ENCODE results near the gene RPL34.

Gene RPL34

DNA sequence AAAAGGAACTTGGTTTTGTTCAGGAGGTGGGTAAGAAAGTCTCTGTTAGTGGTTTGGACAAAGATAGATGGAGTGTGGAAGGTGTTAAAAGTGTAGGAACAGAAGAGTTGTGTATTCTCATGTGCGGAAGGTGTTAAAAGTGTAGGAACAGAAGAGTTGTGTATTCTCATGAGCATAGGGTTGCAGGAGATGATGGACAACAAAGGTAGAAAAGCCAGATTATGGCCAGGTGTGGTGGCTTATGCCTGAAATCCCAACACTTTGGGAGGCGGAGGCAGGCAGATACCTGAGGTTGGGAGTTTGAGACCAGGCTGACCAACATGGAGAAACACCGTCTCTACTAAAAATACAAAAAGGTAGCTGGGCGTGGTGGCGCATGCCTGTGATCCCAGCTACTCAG lies 2.5 kb downstream of the RPL34 start:
- in situ Hi-C loops (cut with HindIII; ENCODE audit: low sequenced_read_pairs): no loop called here

DNA sequence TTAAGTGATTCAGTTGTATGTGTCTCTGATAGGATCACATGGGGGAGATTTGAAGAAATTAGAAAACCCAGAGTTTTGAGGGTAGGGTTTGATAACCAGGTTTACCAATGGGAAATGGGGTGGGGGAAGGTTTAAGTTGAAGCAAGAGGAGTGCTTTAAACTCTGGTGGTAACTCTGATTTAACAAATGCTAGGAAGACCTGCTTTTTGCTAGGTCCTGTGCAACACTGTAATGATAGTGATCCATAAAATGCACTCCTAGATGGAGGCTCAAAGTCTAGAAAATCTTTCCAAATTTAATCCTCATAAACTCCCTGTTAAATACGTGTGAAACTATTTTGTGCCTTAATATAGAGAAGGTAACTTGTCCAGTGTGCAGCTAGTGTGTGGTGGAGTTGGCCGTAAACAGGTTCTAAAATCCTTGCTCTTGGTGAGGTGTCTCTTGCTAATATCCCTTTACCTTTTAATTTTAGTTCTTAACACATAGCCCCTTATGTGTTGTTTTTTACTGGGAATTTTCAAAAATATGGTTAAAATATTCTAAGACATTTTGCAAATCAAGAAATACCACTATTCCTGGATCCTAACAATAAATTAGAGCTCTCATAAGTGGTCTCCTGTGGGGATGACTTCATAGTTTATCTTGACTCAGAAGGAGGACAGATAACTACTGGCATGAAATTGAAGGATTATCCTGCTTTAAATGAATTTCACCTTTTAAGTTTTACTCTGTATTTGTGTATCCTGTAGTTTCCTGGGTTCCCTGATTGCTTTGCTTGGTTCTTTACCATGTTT lies 4.1 kb downstream of the RPL34 start:
- in situ Hi-C loops (cut with HindIII; ENCODE audit: low sequenced_read_pairs): no loop called here

- in situ Hi-C loops (cut with HindIII; ENCODE audit: low sequenced_read_pairs): no loop called here
These were observed 5.7 kb downstream of the RPL34 start for GRCh38 chr4:108626056-108626455.

GRCh38 chr4:108628411-108628810 lies 8.0 kb downstream of the RPL34 start:
- in situ Hi-C loops (cut with HindIII; ENCODE audit: low sequenced_read_pairs): no loop called here

DNA sequence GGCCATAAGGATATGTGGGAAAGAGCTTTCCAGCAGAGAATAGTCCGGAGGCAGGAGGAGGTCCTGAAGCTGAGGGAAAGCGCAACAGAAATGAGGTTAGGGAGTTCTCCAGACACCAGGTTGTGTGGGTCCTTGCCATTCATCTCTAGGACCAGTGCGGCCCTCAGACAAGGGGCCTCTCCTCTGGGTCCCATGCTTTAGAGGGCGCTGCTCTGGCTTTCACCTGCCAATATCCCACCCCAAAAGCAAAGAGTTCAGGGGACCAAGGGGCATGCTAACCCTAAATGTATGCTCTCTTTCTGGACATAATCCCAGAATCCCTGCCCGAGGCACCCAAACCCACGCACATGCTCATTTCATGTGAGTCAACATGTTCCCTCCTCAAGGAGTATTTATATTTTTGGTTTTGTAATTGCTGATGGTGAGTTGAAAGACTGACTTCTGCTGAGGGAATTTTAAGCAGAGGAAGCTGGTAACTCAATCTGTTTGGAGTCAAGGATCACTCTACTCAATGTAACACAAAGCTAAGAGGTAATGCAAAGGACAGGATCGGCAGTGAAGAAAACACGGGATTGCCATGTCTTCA lies 14.8 kb downstream of the RPL34 start:
- in situ Hi-C loops (cut with HindIII; ENCODE audit: low sequenced_read_pairs): no loop called here

DNA sequence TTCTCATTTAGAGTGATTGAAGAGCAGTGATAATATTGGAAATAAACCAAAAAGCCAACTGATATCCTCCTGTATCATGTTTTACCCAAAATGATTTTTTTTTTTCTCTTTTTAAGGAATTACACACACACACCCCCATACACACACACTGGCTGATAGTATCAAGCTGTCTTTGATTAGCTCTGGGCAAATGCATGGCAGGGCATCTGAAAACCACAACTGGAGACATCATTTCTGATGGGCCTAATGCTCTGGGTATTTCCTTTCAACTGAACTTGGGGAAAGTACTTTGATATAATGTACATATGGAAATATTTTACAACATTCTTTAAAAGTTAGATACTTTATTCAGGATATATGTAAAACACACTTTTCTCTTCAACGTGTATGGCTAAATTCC lies 15.9 kb downstream of the RPL34 start:
- in situ Hi-C loops (cut with HindIII; ENCODE audit: low sequenced_read_pairs): no loop called here

DNA sequence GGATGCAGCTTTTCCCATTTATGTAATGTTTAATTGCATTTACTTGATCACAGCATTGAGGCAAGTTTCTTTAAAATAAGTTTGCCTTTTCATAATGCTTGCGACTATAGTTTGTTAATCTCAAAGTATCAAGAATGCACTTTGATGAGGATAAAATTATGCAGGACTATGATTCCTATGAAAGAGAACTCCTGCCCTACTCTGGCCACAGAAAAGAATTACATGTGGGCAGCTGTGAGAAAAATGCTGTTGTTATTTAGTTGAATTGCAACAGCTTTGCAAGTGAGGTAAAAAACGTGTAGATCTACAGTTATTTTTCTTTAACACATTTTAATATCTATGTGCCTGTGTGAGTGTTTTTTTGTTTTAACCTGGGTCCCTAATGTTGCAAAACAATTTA lies 17.5 kb downstream of the RPL34 start:
- in situ Hi-C loops (cut with HindIII; ENCODE audit: low sequenced_read_pairs): no loop called here

- in situ Hi-C loops (cut with HindIII; ENCODE audit: low sequenced_read_pairs): no loop called here
These were observed 23.9 kb downstream of the RPL34 start for GRCh38 chr4:108644237-108644636.

- in situ Hi-C loops (cut with HindIII; ENCODE audit: low sequenced_read_pairs): no loop called here
These were observed 26.3 kb downstream of the RPL34 start for GRCh38 chr4:108646706-108647105.

GRCh38 chr4:108649863-108650211 lies 29.5 kb downstream of the RPL34 start:
- in situ Hi-C loops (cut with HindIII; ENCODE audit: low sequenced_read_pairs): no loop called here

DNA sequence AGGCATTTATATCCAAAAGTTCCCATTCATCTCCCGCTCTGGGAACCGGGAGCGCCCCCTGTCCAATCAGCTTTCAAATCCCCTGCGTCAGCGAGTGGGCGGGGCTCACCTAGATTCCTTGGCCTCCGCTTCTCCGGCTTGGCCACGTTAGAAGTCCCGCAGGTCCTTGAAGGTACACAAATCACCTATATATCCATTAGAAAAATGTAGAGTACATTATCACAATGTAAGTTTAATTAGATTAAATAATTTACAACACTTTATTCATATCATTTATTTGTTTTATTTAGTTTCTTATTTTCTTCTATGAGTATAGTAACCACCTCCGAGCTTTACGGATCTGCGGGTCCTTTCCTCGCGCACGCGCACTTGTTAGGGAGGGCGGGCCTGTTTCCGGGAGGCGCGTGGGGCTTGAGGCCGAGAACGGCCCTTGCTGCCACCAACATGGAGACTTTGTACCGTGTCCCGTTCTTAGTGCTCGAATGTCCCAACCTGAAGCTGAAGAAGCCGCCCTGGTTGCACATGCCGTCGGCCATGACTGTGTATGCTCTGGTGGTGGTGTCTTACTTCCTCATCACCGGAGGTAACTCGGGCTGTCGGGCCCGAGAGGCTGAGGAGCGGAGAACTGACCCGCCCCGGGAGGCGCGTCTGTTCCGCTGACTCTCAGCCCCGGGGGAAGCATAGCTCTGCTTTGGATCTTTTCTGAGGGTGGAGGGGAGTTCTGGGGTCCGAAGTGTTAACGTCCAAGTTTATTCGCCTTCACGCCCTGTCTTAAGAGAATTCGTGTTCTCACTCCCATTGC lies 30.0 kb downstream of the RPL34 start, which contains the start of gene OSTC:
TSS of gene OSTC (plus strand) at position 388 of the 802 bp plus-strand sequence. CDS start at position 445, 57 bp downstream.
- in situ Hi-C loops (cut with HindIII; ENCODE audit: low sequenced_read_pairs): no loop called here

- in situ Hi-C loops (cut with HindIII; ENCODE audit: low sequenced_read_pairs): no loop called here
These were observed 30.8 kb downstream of the RPL34 start for GRCh38 chr4:108651014-108651791.

DNA sequence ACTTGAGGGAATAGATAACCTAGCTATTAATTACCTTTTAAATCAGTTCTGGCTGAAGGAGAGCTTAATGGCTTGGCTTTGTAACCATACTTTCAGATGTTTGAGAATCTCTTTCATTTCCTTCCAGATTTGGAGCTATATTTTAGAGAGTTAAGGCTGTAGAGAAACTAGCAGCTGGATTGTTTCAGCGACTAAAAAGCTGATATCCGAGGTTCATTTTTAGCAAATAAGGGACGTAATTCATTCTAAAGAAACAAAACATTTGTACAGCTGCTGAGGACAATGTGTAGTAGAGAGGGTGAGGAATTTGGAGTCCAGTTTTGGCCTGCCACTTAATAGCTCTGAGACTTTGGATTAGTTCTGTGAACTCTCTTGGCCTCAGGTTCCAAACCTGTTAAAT lies 42.3 kb downstream of the RPL34 start:
- in situ Hi-C loops (cut with HindIII; ENCODE audit: low sequenced_read_pairs): no loop called here

- in situ Hi-C loops (cut with HindIII; ENCODE audit: low sequenced_read_pairs): no loop called here
These were observed 54.1 kb downstream of the RPL34 start for GRCh38 chr4:108674356-108674977.

Data from DLD1 (cell line).